H1 (cell line): Measurements from ENCODE around the gene PTPRD. TPM values are rescaled to one million over a fixed set of nuclear protein-coding genes. Genes with fewer than 3 reads are reported as not detected.

Experiments
- CEBPB ChIP-seq: IDR thresholded peaks from 2 replicates; pipeline ENCODE4 v1.6.1; 2012; ENCODE audit warnings: low read depth, low read length
- CHD7 ChIP-seq: fragments of 300-600 bp; sonication (generic); IDR thresholded peaks from 2 replicates; pipeline ENCODE4 v1.7.1; 2012; ENCODE audit warnings: low read length, moderate library complexity, mild to moderate bottlenecking, inconsistent platforms; ENCODE audit not compliant: insufficient replicate concordance
- E2F6 ChIP-seq: IDR thresholded peaks from 2 replicates; pipeline ENCODE4 v1.6.1; 2012; ENCODE audit warnings: inconsistent platforms
- MAX ChIP-seq: IDR thresholded peaks from 2 replicates; pipeline ENCODE4 v1.6.1; 2012; ENCODE audit warnings: inconsistent platforms
- POLR2A ChIP-seq, 2 experiments: IDR thresholded peaks; 1 replicate in 1 of 2; 2 replicates in 1 of 2; pipeline ENCODE4 v1.6.1; 2011; ENCODE audit warnings: low read depth in 2 of 2, low read length in 2 of 2, mild to moderate bottlenecking in 2 of 2; ENCODE audit errors: control extremely low read depth in 1 of 2
- POLR2AphosphoS5 ChIP-seq: IDR thresholded peaks from 2 replicates; pipeline ENCODE4 v1.6.1; 2011; ENCODE audit warnings: low read depth, low read length
- RXRA ChIP-seq: IDR thresholded peaks from 2 replicates; pipeline ENCODE4 v1.6.1; 2011; ENCODE audit warnings: low read depth, mild to moderate bottlenecking, low read length, moderate library complexity; ENCODE audit not compliant: insufficient read depth
- polyA plus RNA-seq, 7 experiments: library from polyadenylated mRNA; depleted of rRNA in 3 of 7; stranded (reverse) in 5 of 7; unstranded in 2 of 7; fragments of >200 nt in 5 of 7; fragments of 200-250 nt in 2 of 7; gene quantifications; 1 replicate in 5 of 7; 2 replicates in 1 of 7; 4 replicates in 1 of 7; pipeline versions ENCODE4 v1.2.1 to v1.2.3, GENCODE V29; 2011 to 2013; ENCODE audit warnings: missing spikeins in 2 of 7, mixed read lengths in 2 of 7
- total RNA-seq: library from RNA; stranded (reverse); fragmentation: NEBNext Ultra II Directional; extraction: Animal tissue kit (Norgen Biotek cat#: 25700); gene quantifications from 2 replicates; pipeline ENCODE4 v1.2.1, GENCODE V29; 2021

The PTPRD gene
- total and polyA plus RNA-seq, 2 of the 8 experiments (the other 6 are each of a cell fraction or from before 2014, with no cell fraction given) = 17.2 to 77.0 TPM

GRCh38 chr9:9182431-9182830, 1430.4 kb downstream of the PTPRD start (continued):
- TF ChIP-seq CHD7 = no peak
- TF ChIP-seq E2F6 = no peak
- TF ChIP-seq CEBPB = no peak
- TF ChIP-seq POLR2A (IDR thresholded peaks at IDR 0.05; ENCODE audit: control extremely low read depth in 1 of 2, low read depth in 2 of 2, low read length in 2 of 2) = no peak
- no peak for TF ChIP-seq MAX
- no peak for TF ChIP-seq POLR2AphosphoS5
- no peak for TF ChIP-seq RXRA
